Measurements from ENCODE around the gene RNF128.

Gene RNF128, protein sequence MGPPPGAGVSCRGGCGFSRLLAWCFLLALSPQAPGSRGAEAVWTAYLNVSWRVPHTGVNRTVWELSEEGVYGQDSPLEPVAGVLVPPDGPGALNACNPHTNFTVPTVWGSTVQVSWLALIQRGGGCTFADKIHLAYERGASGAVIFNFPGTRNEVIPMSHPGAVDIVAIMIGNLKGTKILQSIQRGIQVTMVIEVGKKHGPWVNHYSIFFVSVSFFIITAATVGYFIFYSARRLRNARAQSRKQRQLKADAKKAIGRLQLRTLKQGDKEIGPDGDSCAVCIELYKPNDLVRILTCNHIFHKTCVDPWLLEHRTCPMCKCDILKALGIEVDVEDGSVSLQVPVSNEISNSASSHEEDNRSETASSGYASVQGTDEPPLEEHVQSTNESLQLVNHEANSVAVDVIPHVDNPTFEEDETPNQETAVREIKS

DNA sequence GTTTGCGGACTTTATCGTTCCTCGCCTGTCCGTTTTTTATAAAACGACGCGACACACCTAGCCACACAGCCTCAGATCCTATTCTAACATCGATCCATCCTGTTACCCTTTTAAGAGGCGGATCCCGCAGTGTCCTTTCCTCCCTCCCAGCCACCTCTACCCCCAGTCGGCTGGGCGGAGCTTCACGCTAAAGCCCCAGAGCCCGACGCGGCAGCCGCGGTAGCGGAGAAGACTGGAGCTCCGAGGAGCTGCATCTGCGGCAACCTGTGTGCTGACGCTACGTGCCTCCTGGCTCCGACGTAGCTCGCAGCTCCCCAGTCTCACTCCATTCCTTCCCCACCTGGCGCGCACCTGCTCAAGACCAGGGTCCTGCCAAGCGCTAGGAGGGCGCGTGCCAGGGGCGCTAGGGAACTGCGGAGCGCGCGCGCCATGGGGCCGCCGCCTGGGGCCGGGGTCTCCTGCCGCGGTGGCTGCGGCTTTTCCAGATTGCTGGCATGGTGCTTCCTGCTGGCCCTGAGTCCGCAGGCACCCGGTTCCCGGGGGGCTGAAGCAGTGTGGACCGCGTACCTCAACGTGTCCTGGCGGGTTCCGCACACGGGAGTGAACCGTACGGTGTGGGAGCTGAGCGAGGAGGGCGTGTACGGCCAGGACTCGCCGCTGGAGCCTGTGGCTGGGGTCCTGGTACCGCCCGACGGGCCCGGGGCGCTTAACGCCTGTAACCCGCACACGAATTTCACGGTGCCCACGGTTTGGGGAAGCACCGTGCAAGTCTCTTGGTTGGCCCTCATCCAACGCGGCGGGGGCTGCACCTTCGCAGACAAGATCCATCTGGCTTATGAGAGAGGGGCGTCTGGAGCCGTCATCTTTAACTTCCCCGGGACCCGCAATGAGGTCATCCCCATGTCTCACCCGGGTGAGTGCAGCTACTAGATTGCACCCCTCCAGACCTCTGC lies at the start of gene RNF128:
RNF128 (plus strand) TSS at position 217 of the 953 bp plus-strand sequence; CDS start at position 430, 213 bp downstream.
- DNase-seq: peak; percentile 13

DNA sequence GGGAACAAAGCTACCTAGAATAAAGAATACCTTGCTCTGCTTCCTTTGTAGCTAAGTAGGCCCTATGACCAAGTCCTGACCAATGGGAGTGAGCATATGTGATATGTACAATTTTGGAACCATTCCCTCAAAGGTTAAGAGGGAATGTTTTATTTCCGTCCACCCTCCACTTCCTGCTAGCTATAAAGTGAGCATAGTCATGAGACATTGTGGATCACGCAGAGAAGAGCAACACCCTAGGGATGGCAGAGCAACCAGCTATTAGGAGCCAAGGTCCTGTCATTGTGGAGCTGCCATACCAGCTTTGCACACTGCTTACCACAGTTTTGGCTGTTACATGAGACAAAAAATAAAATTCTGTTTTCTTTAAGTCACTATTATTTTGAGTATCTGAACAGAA lies 45.8 kb upstream of the RNF128 start:
- no peak for DNase-seq

DNA sequence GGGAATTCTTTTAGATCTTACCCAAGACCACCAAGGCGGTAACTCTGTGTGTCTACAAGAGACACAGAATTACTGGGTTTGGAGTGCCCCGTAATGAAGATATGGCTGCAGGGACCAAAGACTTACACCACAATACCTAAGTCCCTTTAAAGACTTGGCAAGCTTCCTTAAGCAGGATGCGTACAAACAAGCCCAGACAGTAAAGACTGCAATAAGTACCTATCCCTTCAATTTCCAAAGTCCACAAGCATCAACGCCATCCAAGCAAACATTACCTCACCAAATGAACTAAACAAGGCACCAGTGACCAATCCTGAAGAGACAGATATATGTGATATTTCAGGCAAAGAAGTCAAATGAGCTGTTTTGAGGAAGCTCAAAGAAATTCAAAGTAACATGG lies 42.3 kb upstream of the RNF128 start:
- DNase-seq: no peak

DNA sequence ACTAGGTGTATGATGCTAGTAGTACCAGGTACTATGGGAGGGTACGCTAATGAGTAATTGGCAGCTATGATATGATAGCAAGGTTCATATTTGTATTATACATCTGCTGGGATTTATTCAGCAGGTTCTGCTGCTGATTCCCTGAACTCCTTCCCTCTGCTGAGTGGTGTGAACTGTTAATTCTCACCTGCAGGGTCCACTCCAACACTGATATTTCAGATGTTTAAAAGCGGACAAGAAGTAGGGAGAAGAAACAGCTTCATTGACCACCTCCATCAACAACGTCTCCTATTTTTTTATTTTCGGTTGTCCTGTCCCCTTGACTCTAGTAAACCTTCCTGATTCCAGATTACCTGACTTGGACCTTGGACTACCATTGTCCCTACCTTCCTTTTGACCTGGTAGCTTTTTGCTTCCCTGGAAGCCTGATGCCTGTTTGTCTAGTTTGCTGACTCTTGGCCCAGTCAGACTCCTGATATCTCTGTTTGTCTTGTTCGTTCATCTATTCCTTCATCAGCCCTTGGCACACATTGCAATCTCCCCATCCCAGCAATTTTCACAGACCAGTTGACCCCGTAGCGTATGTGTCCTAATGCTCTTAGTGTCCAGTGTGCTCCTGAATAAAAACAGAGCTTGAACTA lies 34.0 kb upstream of the RNF128 start:
- no peak for DNase-seq

DNA sequence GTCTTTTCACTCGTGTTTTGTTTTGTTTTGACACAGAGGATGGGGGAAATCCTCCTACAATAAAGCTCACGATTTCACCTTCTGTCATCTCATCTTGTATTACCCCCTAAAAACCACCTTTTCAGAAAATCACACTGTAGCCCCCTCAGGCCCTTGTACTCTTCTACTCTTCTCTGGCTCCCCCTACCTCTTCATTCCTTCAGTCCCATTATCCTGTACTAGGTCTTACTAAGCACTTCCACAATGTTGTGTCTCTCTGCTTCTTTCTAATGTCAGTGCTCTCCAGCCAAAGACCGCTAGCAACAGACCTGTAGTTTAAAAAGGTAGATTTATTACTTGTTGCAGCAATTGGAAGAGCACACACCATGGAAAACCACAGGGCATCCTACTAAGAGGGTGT lies 30.0 kb upstream of the RNF128 start:
- no peak for DNase-seq

DNA sequence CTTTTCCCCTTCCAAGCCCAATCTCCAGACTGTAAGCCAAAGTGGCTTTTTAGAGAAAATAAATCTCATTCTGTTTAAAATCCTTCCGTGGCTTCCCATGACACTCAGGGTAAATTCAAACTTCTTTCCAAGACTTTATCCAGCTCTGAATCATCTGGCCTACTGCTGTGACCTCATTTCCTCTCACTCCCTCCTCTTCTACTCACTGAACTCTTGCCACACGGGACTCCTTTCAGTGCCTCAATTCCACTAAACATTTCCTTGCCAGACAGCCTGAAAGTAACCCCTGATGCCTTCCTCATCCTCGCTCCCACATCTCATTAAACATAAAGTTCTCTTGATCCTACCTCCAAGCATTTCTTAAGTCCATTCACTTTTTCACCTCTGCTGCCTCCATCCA lies 27.8 kb upstream of the RNF128 start:
- no peak for DNase-seq

DNA sequence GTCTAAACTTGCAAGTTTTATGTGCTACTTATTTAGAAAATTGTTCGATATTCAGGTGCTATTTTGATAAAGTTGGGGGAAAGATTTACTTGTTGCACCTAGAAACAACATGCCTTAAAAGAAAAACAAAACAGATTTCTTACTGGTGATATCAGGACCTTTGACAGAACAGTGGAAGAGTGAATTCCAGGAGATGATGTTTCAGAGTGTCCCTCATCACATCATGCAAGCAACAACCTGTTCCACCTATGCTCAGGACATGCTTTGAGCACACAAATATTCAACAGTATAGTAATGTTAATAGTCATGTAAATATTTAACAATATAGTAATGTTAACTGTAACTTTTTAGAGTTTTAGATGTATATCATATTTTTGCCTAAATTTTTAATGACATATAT lies 23.9 kb upstream of the RNF128 start:
- no peak for DNase-seq

DNA sequence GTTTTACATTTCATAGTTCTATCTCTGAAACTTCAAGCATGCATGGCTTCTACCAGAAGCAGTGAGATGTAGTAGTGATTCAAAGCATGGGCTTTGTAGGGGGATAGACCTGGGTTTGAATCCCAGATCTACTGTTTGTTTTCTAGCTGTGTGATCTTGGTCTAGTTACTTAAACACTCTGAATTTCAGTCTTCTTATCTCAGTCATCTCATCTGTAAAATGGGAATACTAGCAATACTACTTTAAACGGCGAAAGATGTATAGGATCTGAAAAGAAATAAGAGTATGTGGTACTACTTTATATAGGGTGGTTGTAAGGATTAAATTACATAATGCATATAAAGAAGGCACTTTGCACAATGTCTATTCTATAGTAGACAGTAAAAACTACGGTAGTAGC lies 20.0 kb upstream of the RNF128 start:
- no peak for DNase-seq

DNA sequence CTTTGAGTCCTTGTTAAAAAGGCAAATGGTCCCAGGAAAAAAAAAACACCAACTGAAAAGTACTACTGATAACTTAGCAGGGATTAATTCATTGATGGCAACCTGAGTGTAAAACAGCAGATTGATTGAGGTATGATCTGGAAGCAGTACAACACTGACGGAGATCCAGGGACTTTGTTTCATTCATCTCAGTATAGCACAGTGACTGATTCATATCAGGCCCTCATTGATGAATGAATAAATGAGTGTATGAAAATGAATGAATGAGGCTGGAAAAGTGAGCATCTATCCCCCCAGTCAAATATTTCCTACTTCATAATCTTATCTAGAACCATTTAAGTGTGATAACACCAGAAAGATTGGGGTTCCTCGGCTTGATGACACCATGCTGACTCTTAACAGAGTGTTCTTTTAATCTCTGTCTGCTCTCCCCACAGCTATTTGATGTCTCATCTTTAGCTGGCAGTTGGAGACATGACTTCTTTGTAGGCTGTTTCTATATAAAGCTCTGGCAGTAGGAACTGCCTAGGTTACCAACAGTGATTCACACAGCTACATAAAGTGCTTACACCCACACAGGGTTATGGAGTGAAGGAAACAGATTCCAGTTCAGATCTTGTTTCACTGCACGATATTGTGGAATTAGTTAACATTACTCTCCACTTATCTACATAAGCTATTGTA lies 18.6 kb upstream of the RNF128 start:
- DNase-seq: no peak

DNA sequence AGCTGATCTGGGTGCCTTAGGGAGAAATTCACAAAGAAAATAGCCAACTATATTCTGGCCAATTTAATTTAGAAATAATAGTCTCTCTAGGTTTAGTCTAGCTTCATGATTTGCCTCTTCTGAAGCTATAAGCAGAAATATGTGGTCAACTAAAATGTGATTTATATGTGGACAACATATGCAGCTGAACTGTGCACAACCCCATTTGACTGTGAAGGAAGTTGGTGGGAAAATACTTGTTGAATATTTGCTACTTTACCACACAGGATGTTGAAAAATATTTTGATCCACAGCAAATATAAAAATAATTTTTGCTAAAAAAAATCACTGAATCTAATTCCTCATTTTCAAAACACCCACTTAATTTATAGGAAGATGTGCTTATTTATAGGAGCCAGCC lies 15.7 kb upstream of the RNF128 start:
- no peak for DNase-seq

DNA sequence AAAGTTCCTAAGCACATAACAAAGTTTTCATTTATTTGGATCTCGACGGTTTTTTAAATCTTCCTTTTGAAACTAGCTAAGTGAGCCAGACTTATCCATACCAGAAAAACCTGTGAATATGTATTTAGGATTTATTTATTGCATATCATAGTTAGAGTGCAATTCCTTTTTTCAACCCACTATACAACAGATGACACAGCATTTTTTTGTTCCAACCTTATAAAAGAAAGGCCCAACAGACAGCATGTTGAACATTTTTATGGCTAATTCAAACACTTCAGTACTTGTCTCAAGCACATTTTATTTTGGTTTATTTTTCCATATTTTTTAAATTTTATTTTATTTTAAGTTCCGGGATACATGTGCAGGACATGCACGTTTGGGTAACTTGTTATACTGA lies 15.1 kb upstream of the RNF128 start:
- no peak for DNase-seq

DNA sequence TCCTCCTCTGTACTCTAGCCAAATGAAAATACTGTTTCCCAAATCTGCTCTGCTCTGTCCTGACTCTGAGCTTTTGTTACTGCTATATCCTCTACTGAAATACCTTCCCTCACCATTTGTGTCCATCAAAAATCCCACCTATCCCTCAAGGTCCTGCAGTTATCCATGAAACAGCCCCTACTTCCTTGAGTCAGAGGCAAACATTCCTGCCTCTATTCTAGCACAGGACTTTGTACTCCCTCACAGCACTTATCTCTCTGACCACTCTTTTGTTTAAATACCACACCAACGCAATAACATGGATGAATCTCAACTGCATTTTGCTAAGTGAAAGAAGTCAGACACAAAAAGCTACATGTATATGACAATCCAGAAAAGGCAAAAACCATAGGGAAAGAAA lies 10.5 kb upstream of the RNF128 start:
- DNase-seq: no peak

DNA sequence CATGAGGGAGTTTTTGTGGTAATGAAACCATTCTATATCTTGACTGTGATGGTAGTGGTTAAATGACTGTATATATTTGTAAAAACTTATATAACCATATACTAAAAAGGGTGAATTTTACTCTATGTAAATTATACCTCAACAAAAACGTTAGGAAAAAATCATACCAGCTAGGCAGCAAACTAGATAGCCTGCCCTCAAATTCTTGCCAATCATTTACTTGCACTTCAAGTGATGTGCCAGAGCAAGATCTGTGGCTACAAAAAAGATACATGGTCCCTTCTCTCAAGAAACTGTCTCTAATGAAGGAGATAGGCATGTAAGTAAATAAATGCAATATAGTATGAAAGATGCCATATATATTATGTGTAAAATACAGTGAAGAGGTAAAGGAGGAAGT lies 10.0 kb upstream of the RNF128 start:
- no peak for DNase-seq

DNA sequence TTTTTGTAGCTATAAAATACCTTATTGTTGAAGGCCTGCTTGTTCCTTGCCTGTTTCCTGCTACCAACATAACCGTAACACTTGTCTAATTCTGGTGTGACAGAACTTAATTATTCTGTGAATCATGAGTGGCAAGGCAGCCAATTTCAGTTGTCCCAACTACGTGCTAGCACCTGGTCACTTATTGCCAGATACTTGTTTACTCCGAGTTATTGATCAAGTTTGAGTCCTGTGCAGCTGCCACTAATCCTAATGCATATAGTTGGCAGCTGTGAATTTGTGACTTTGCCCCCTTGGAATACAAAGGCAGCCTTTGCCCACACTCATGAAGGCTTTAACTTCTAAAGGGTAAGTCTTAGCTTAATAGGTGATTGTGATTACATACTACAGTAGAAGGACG lies 7.8 kb upstream of the RNF128 start:
- DNase-seq: no peak

DNA sequence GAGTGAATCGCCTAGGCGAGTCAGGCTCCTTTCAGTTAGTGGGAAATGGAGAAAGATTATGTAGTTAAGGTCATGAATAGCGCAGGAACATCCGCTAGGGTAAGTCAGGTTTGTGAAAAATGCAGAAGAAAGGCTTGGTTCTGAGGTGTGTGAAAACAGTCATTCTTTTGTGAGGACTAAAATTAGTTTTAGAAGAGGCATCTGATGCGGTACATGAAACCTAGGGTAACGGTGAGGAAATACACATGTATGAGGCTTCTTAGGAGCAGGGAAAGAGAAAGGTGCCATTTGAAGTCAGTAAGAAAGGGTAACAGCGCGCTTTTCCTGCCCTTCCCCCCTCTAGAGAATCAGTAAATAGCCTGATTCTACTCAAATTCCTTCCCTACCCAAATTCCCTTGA lies 570 bp upstream of the RNF128 start:
- DNase-seq: no peak

DNA sequence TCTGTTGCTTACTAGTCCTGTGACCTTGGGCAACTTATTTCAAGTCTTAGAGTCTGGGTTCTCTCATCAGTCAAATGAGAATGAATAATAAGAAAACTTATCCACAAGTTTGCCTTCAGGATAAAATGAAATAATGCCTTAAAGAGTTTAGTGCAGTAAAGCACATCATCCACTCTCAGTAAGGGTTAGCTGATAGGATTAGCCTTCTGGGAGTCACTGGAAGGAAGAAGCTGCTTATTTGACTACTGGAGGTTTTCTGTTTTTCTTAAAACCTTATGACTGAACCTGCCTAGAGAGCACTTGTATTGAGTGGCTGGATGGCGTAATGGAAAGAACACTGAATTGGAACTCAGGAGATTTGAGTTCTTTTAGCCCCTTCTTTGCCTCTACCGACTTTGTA lies 1.8 kb downstream of the RNF128 start:
- DNase-seq: no peak

DNA sequence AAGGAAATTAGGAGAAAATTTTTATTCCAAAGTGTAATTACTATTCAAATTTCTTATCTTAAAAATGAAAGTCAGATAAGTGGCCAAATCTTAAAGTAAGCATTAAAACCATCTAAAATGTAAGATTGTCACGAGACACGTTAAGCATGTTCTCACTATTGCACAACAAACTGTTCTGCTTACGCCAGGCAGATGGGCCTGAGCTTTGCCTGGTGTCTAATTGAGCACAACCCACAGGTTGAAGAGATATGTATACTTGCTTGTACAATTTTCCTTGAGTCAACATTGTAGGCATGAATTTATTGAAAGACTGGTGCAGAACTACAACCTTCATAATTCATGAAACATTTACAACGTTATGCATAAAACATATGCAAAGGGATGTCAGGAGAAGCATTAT lies 3.9 kb downstream of the RNF128 start:
- DNase-seq: no peak

DNA sequence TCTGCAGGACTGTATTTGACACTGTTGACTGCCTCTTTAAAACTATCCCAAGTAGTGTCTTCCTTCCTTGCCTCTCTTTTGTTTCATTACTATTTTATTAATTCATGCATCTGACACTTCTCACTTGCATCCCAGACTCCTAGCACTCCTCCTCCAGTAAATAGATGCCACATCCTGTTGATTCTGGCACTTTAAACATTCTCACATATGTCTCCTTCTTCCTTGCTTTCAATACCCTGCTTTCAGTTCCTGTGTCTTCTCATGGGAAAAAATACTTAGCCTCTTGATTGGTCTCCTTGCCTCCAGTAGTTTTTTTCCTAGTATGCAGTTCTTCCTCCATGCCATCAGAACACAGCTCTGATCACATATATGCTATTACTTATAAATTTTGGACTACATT lies 5.1 kb downstream of the RNF128 start:
- no peak for DNase-seq

DNA sequence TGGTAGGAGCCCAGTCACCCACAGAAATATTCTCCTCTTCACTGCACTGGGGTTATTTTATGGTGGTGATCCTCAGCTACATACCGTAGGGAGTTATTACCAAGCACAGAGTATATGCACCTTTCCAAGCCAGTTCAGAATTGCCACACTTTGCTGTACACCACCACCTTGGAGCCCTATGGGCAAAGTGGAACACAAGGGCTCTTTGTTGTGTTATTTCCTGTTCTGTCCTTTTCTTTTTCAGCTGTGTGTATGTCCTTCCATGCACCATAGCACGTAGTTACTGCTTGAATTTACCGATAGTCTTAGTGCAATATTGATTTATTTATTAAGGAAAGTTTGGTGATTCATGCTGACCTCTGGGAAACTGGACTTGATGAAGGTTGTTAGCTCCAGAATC lies 8.3 kb downstream of the RNF128 start:
- DNase-seq: no peak

DNA sequence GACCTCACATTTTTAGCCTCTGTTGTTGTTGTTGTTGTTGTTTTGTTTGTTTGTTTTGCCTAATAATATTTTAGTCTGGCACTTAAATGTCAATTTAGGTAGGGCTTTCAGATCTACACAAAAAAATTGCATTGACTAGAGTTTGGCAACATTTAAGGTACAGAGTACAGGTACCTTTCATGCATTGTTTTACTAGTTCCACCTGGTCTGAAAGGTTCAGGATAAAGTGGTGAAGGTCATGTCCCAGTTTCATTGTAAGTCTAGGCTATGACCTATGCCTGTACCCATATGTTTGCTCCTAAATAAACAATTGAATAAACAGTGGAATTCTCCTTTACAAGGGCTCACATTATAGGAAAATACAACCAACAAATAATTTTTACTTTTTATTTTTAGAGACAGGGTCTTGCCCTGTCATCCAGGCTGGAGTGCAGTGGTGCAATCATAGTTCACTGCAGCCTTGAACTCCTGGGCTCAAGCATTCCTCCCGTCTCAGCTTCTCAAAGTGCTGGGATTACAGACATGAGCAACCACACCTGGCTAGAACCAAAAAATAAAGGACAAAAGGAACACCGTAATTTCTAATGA lies 13.8 kb downstream of the RNF128 start:
- no peak for DNase-seq

DNA sequence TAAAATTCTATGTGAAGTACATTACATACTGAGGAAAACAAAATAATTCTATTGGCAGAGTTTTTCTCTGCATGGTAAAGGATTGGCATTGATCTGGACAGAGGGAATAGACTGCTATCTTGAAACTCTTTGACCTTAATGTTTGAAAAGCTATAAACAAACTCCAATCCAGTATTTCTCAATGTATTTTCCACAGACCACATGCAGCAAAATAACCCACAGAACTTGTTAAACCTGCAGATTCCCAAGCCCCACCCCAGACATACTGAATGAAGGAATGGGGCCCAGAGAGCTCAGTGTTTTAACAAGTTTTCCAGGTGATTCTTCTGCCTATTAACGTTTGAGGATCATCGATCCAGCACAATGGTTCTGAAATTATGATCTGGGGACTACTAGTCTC lies 15.7 kb downstream of the RNF128 start:
- DNase-seq: no peak

DNA sequence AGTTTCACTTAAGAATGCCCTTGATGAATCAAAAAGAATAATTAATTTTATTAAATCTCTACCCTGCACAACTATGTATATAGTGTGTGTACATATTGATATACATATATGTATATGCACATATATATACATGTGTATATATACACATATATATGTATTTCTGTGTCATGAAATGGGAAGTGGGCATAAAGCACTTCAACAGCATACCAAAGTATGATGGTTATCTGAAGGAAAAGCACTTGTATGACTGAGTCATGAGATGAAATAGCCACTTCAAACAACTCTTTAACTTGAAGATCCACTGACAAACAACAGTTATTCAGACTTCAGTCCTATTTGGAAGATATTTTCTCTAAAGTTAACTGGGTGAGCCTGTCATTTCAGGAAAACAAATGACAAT lies 16.3 kb downstream of the RNF128 start:
- no peak for DNase-seq

DNA sequence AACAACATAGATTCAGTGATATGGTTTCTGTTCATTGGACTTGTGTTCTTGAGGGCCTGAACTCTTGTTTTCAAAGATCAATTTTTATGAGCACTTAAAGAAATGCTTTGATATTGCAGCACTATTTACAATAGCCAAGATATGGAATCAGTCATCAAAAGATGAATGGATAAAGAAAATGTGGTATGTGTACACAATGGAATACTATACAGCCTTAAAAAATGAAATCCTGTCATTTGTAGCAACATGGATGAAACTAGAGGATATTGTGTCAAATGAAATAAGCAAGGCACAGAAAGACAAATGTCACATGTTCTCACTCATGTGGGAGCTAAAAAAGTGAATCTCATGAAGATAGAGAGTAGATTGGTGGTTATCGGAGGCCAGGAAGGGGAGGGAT lies 21.9 kb downstream of the RNF128 start:
- no peak for DNase-seq
